SK-N-SH (cell line): ENCODE measurements around the gene SLC9A7. TPM values are rescaled to one million over a fixed set of nuclear protein-coding genes. Genes with fewer than 3 reads are reported as not detected.

Source experiments
- CTCF ChIA-PET: fragments of 300-600, 350-600 bp; formaldehyde crosslinking; extraction: SDS; loops from one replicate; lab custom pipeline; 2021; lab: Yijun Ruan, JAX
- POLR2A ChIA-PET: fragments of 350-600 bp; sonication (Branson Sonifier 250); formaldehyde crosslinking; extraction: SDS; loops from one replicate; lab custom pipeline; 2020; ENCODE audit warnings: antibody characterized with exemption, inconsistent platforms; lab: Yijun Ruan, JAX
- DNase-seq: peaks from one replicate; pipeline ENCODE4 v3.0.0; 2012
- H2AFZ ChIP-seq: fragments of 200-600 bp; sonication (generic); 2 replicates; pipeline ENCODE4 v1.8.1; 2016; ENCODE audit warnings: antibody characterized with exemption, mild to moderate bottlenecking, low read depth
- H3F3A ChIP-seq: fragments of 200-600 bp; sonication (generic); replicated peaks from 2 replicates; pipeline ENCODE3; 2016; ENCODE audit warnings: antibody characterized with exemption, mild to moderate bottlenecking; ENCODE audit not compliant: insufficient read depth
- H3K27ac ChIP-seq, 2 experiments: fragments of 200-500 bp in 1 of 2; fragments of 200-600 bp in 1 of 2; sonication (Bioruptor generic) in 1 of 2; sonication (generic), shearing (Covaris generic) in 1 of 2; 2 replicates each; pipeline versions ENCODE4 v1.5.1 to v1.6.1; 2014 to 2016; ENCODE audit warnings: low read depth in 2 of 2, inconsistent platforms in 1 of 2, low read length in 1 of 2, mild to moderate bottlenecking in 1 of 2, mixed read lengths in 1 of 2
- H3K27me3 ChIP-seq: fragments of 200-600 bp; sonication (generic), shearing (Covaris generic); 2 replicates; pipeline ENCODE4 v1.6.1; 2016; ENCODE audit warnings: mixed run types; ENCODE audit not compliant: insufficient read depth
- H3K36me3 ChIP-seq, 2 experiments: fragments of 200-500 bp in 1 of 2; fragments of 200-600 bp in 1 of 2; sonication (Bioruptor generic) in 1 of 2; sonication (generic) in 1 of 2; replicated peaks in 1 of 2; 2 replicates each; pipeline versions ENCODE3 to v1.5.1; 2014 to 2016; ENCODE audit warnings: low read length in 1 of 2, mild to moderate bottlenecking in 1 of 2; ENCODE audit not compliant: insufficient read depth in 2 of 2, control insufficient read depth in 1 of 2
- H3K4me1 ChIP-seq, 2 experiments: fragments of 200-500 bp in 1 of 2; fragments of 200-600 bp in 1 of 2; sonication (Bioruptor generic) in 1 of 2; sonication (generic), shearing (Covaris generic) in 1 of 2; 2 replicates each; pipeline versions ENCODE4 v1.5.1 to v1.6.1; 2014 to 2016; ENCODE audit warnings: low read depth in 1 of 2, low read length in 1 of 2, mixed run types in 1 of 2; ENCODE audit not compliant: insufficient read depth in 2 of 2, control insufficient read depth in 1 of 2
- H3K4me2 ChIP-seq: fragments of 200-600 bp; sonication (generic), shearing (Covaris generic); 2 replicates; pipeline ENCODE4 v1.6.1; 2017; ENCODE audit warnings: mixed run types
- H3K4me3 ChIP-seq, 2 experiments: fragments of 200-500 bp in 1 of 2; fragments of 200-600 bp in 1 of 2; sonication (Bioruptor generic) in 1 of 2; sonication (generic), shearing (Covaris generic) in 1 of 2; 2 replicates each; pipeline versions ENCODE4 v1.5.1 to v1.8.1; 2014 to 2016; ENCODE audit warnings: low read depth in 2 of 2, inconsistent platforms in 1 of 2, low read length in 1 of 2, mild to moderate bottlenecking in 1 of 2, mixed read lengths in 1 of 2, moderate library complexity in 1 of 2
- H3K79me2 ChIP-seq: fragments of 200-600 bp; sonication (generic); 2 replicates; pipeline ENCODE4 v1.8.1; 2017; ENCODE audit warnings: mild to moderate bottlenecking; ENCODE audit not compliant: insufficient read depth
- H3K9ac ChIP-seq: fragments of 200-600 bp; sonication (generic); 2 replicates; pipeline ENCODE4 v1.6.1; 2017; ENCODE audit warnings: mixed run types
- H3K9me2 ChIP-seq: fragments of 200-600 bp; sonication (generic); 2 replicates; pipeline ENCODE4 v1.6.1; 2017; ENCODE audit warnings: mixed run types
- H3K9me3 ChIP-seq: fragments of 200-600 bp; sonication (generic); 2 replicates; pipeline ENCODE4 v1.6.1; 2017; ENCODE audit warnings: mixed run types, mild to moderate bottlenecking, moderate library complexity
- H4K20me1 ChIP-seq: fragments of 200-600 bp; sonication (generic); 2 replicates; pipeline ENCODE4 v1.6.1; 2017; ENCODE audit warnings: mild to moderate bottlenecking, mixed run types; ENCODE audit not compliant: insufficient read depth
- CHD2 ChIP-seq: fragments of 150-350 bp; IDR thresholded peaks from 2 replicates; pipeline ENCODE4 v1.6.1; 2018; ENCODE audit warnings: low read length; ENCODE audit not compliant: partially characterized antibody
- EP300 ChIP-seq, 2 experiments: IDR thresholded peaks; 2 replicates each; pipeline versions ENCODE4 v1.4.0 to v1.6.1; 2012; ENCODE audit warnings: borderline replicate concordance in 1 of 2, low read depth in 1 of 2, low read length in 1 of 2
- EZH2phosphoT487 ChIP-seq: fragments of 200-600 bp; sonication (generic); IDR thresholded peaks from 2 replicates; pipeline ENCODE4 v1.6.1; 2017; ENCODE audit warnings: low read depth, mixed run types, mild to moderate bottlenecking, antibody characterized with exemption, moderate library complexity, borderline replicate concordance
- FOXM1 ChIP-seq: IDR thresholded peaks from 2 replicates; pipeline ENCODE4 v1.4.0; 2012; ENCODE audit warnings: low read depth, mild to moderate bottlenecking
- MAX ChIP-seq: IDR thresholded peaks from 2 replicates; pipeline ENCODE4 v1.4.0; 2012; ENCODE audit warnings: low read depth
- MEF2A ChIP-seq: IDR thresholded peaks from 2 replicates; pipeline ENCODE4 v1.4.0; 2012; ENCODE audit warnings: low read depth, borderline replicate concordance
- MXI1 ChIP-seq: IDR thresholded peaks from 2 replicates; pipeline ENCODE4 v1.6.1; 2012; ENCODE audit warnings: mild to moderate bottlenecking, low read depth, low read length, improper control_type of control experiment
- NFIC ChIP-seq: IDR thresholded peaks from 2 replicates; pipeline ENCODE4 v1.4.0; 2012; ENCODE audit warnings: borderline replicate concordance
- RFX5 ChIP-seq: IDR thresholded peaks from 2 replicates; pipeline ENCODE4 v1.6.1; 2012; ENCODE audit warnings: mild to moderate bottlenecking, improper control_type of control experiment, low read length
- SIN3A ChIP-seq: IDR thresholded peaks from 2 replicates; pipeline ENCODE4 v1.6.1; 2012; ENCODE audit warnings: low read depth, mild to moderate bottlenecking, low read length, moderate library complexity, borderline replicate concordance
- TCF12 ChIP-seq: IDR thresholded peaks from 2 replicates; pipeline ENCODE4 v1.4.0; 2012
- USF1 ChIP-seq: IDR thresholded peaks from 2 replicates; pipeline ENCODE4 v1.4.0; 2012; ENCODE audit warnings: low read depth, borderline replicate concordance
- ZBTB33 ChIP-seq: IDR thresholded peaks from 2 replicates; pipeline ENCODE4 v1.4.0; 2012; ENCODE audit warnings: low read depth, borderline replicate concordance
- WGBS: methylation state at CpG from one replicate; pipeline ENCODE4 v1.1.6; 2017; ENCODE audit warnings: low lambda C conversion rate; 5-methylcytosine and 5-hydroxymethylcytosine counted together
- polyA plus RNA-seq, 3 experiments: library from polyadenylated mRNA; depleted of rRNA; stranded (reverse); fragments of >200 nt; gene quantifications; 2 replicates each; pipeline ENCODE4 v1.2.3, GENCODE V29; 2012
- TF ChIP-seq, protein P1 (sequence below): fragments of 150-350 bp; IDR thresholded peaks from 2 replicates; pipeline ENCODE4 v1.6.1; 2016; ENCODE audit warnings: mild to moderate bottlenecking, low read depth, low read length
- TF ChIP-seq, protein P2 (sequence below): fragments of 150-350 bp; IDR thresholded peaks from 2 replicates; pipeline ENCODE4 v1.6.1; 2017; ENCODE audit warnings: antibody characterized with exemption, low read length, low read depth, borderline replicate concordance

SLC9A7 gene
- polyA plus RNA-seq, 1 of the 3 experiments (the other 2 are of a cell fraction) = 10.5 TPM

- H3K36me3 ChIP-seq = no peaks in the 10 kb centered on the region
- no peak overlapping the region for H3K27ac ChIP-seq
- peak overlapping the region; percentile 78 for H3K4me2 ChIP-seq
- ChIA-PET POLR2A (no interaction called here), CTCF (interaction anchor here (1.3 to 4.0 kb wide), 2 partner anchors 8 to 39 kb away, joined by 3 to 26 read pairs; no protein-coding TSS in a partner anchor)
- H3F3A ChIP-seq = no peaks in the 10 kb centered on the region
- peak overlapping the region; percentile 60 to 64; a peak in 2 of 4 replicates for H3K4me3 ChIP-seq
- H3K9ac ChIP-seq = peak overlapping the region; percentile 54; the same call in 1 of the 2 replicates
- WGBS = 37% methylated on average over 8 of the region's 8 CpGs
- no peak for DNase-seq
- peak overlapping the region; percentile 36; the same call in 1 of the 2 replicates for H2AFZ ChIP-seq
- H3K79me2 ChIP-seq = 0 out of 2 replicates have a peak, but pooled peaks cover 12% of the 10 kb centered on the region
- H3K27me3 ChIP-seq = peaks cover 17% of the 10 kb centered on the region; the same call in 1 of the 2 replicates
- no peak for TF ChIP-seq ZBTB33
- no peak for TF ChIP-seq USF1
- TF ChIP-seq, protein P1, sequence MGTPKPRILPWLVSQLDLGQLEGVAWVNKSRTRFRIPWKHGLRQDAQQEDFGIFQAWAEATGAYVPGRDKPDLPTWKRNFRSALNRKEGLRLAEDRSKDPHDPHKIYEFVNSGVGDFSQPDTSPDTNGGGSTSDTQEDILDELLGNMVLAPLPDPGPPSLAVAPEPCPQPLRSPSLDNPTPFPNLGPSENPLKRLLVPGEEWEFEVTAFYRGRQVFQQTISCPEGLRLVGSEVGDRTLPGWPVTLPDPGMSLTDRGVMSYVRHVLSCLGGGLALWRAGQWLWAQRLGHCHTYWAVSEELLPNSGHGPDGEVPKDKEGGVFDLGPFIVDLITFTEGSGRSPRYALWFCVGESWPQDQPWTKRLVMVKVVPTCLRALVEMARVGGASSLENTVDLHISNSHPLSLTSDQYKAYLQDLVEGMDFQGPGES = no peak
- no peak for TF ChIP-seq MAX
- TF ChIP-seq MEF2A = no peak
- no peak for TF ChIP-seq CHD2
- no peak for TF ChIP-seq RFX5
- TF ChIP-seq SIN3A = no peak
- no peak for TF ChIP-seq NFIC
- TF ChIP-seq EZH2phosphoT487 = no peak
- no peak for TF ChIP-seq FOXM1
- no peak for TF ChIP-seq EP300 (IDR thresholded peaks at IDR 0.05; ENCODE audit: borderline replicate concordance in 1 of 2, low read depth in 1 of 2, low read length in 1 of 2)
- TF ChIP-seq TCF12 = no peak
- TF ChIP-seq MXI1 = no peak
- TF ChIP-seq, protein P2, sequence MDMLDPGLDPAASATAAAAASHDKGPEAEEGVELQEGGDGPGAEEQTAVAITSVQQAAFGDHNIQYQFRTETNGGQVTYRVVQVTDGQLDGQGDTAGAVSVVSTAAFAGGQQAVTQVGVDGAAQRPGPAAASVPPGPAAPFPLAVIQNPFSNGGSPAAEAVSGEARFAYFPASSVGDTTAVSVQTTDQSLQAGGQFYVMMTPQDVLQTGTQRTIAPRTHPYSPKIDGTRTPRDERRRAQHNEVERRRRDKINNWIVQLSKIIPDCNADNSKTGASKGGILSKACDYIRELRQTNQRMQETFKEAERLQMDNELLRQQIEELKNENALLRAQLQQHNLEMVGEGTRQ = no peak
- 0 out of 2 replicates have a peak, but pooled peaks cover 3% of the 10 kb centered on the region for H4K20me1 ChIP-seq
- H3K9me2 ChIP-seq = no peaks in the 10 kb centered on the region
- H3K9me3 ChIP-seq = peaks cover under 1% of the 10 kb centered on the region; the same call in 1 of the 2 replicates
- peaks cover 6 to 9% of the 10 kb centered on the region in 2 experiments; a peak in 2 of 4 replicates for H3K4me1 ChIP-seq
Observed at GRCh38 chrX:46757593-46757992, 1.3 kb downstream of the SLC9A7 start.
